Measurements from ENCODE around the gene SNX5. TPM values are rescaled to one million over a fixed set of nuclear protein-coding genes. Genes with fewer than 3 reads are reported as not detected.

SNX5 gene
- total and polyA plus RNA-seq, 2 of the 13 experiments (the other 11 are each of a cell fraction or from before 2014, with no cell fraction given): 664 to 1,040 TPM

GRCh38 chr20:17968366-17969277 lies at the start of gene SNX5, which contains the start of gene MGME1 (continued):
- TF ChIP-seq ZZZ3 (CRISPR knock-in tag; IDR thresholded peaks at IDR 0.05; ENCODE audit: borderline replicate concordance): peak; percentile 82; the same call in 1 of the 2 replicates
- TF ChIP-seq ZFP62 (CRISPR knock-in tag; IDR thresholded peaks at IDR 0.05): peak; percentile 93; the same call in 1 of the 2 replicates
- peak; percentile 78; the same call in 1 of the 2 replicates for TF ChIP-seq ARNTL (CRISPR knock-in tag; IDR thresholded peaks at IDR 0.05)
- no peak for TF ChIP-seq PAWR (CRISPR knock-in tag; IDR thresholded peaks at IDR 0.05; ENCODE audit: borderline replicate concordance)
- peak; percentile 94; the same call in 1 of the 2 replicates for TF ChIP-seq GLI4 (CRISPR knock-in tag; IDR thresholded peaks at IDR 0.05; ENCODE audit: borderline replicate concordance)
- TF ChIP-seq ZNF160 (CRISPR knock-in tag; IDR thresholded peaks at IDR 0.05): peak; percentile 82
- TF ChIP-seq ZNF24 (IDR thresholded peaks at IDR 0.05): peak; percentile 72
- TF ChIP-seq ZNF557 (CRISPR knock-in tag; IDR thresholded peaks at IDR 0.05): peak; percentile 93; the same call in 1 of the 2 replicates
- peak; percentile 89 for TF ChIP-seq HDAC1 (CRISPR knock-in tag; IDR thresholded peaks at IDR 0.05)
- TF ChIP-seq ZNF431 (CRISPR knock-in tag; IDR thresholded peaks at IDR 0.05; ENCODE audit: borderline replicate concordance, low read depth): peak; percentile 98
- peak; percentile 54; the same call in 1 of the 2 replicates for TF ChIP-seq ZNF343 (CRISPR knock-in tag; IDR thresholded peaks at IDR 0.05)
- TF ChIP-seq ZNF605 (CRISPR knock-in tag; IDR thresholded peaks at IDR 0.05): peak; percentile 99
- peak; percentile 82 for TF ChIP-seq MTERF4 (CRISPR knock-in tag; IDR thresholded peaks at IDR 0.05)
- no peak; the same call in 1 of the 2 replicates for TF ChIP-seq FOXO4 (CRISPR knock-in tag; conservative IDR thresholded peaks at IDR 0.05)
- TF ChIP-seq YY1 (IDR thresholded peaks at IDR 0.05; ENCODE audit: insufficient read depth, insufficient replicate concordance, low read depth, low read length): peak; percentile 99
- peak; percentile 99; the same call in 1 of the 2 replicates for TF ChIP-seq ZNF713 (CRISPR knock-in tag; IDR thresholded peaks at IDR 0.05)
- TF ChIP-seq ZNF644 (CRISPR knock-in tag; IDR thresholded peaks at IDR 0.05; ENCODE audit: low read depth): no peak; the same call in 1 of the 2 replicates
- TF ChIP-seq XBP1 (CRISPR knock-in tag; IDR thresholded peaks at IDR 0.05): peak; percentile 88
- peak; percentile 83; the same call in 1 of the 2 replicates for TF ChIP-seq ZNF543 (CRISPR knock-in tag; IDR thresholded peaks at IDR 0.05)
- peak; percentile 85 for TF ChIP-seq ZIK1 (CRISPR knock-in tag; IDR thresholded peaks at IDR 0.05; ENCODE audit: borderline replicate concordance, low read depth)
- peak; percentile 96 for TF ChIP-seq ZNF143 (CRISPR knock-in tag; IDR thresholded peaks at IDR 0.05)
- TF ChIP-seq HNRNPL (IDR thresholded peaks at IDR 0.05; ENCODE audit: low read depth, low read length): peak; percentile 91
- TF ChIP-seq FOXK1 (CRISPR knock-in tag; IDR thresholded peaks at IDR 0.05; ENCODE audit: borderline replicate concordance, low read depth): peak; percentile 82
- TF ChIP-seq WIZ (CRISPR knock-in tag; IDR thresholded peaks at IDR 0.05): peak; percentile 98
- peak; percentile 26; the same call in 1 of the 2 replicates for TF ChIP-seq MEIS1 (CRISPR knock-in tag; IDR thresholded peaks at IDR 0.05; ENCODE audit: borderline replicate concordance)
- TF ChIP-seq ZNF761 (CRISPR knock-in tag; conservative IDR thresholded peaks at IDR 0.05): peak; percentile 51; the same call in 1 of the 2 replicates
- peak; percentile 100 for TF ChIP-seq MYC (CRISPR knock-in tag; IDR thresholded peaks at IDR 0.05; ENCODE audit: borderline replicate concordance)
- peak; percentile 80 for TF ChIP-seq TEAD3 (CRISPR knock-in tag; optimal IDR thresholded peaks at IDR 0.05; ENCODE audit: borderline replicate concordance)
- no peak for TF ChIP-seq NBN (conservative IDR thresholded peaks at IDR 0.05)
- peak; percentile 81 for TF ChIP-seq NFYB (CRISPR knock-in tag; IDR thresholded peaks at IDR 0.05)
